ENCODE data around the gene FAM98B.
A peak's percentile ranks its signal among the peaks of the same experiment; 100 is the strongest.
"Not testable (repeated sequence)": the region's sequence is repeated elsewhere in the genome, so short reads cannot be mapped to it uniquely, and the experiment has no call there.

The FAM98B gene

GRCh38 chr15:38453971-38454695 lies at the start of gene FAM98B:
FAM98B (plus strand) TSS chr15:38454127; CDS start chr15:38454162, 35 bp downstream.
- DNase-seq (ENCODE audit: low read depth) = peak; percentile 86

GRCh38 chr15:38406436-38406835 lies 47.5 kb upstream of the FAM98B start:
- DNase-seq (ENCODE audit: low read depth) = peak; percentile 32

- no peak for DNase-seq (ENCODE audit: low read depth)
Observed at GRCh38 chr15:38408576-38408975, 45.4 kb upstream of the FAM98B start.

GRCh38 chr15:38411902-38412301 lies 42.0 kb upstream of the FAM98B start:
- DNase-seq (ENCODE audit: low read depth) = no peak

GRCh38 chr15:38412466-38412865 lies 41.5 kb upstream of the FAM98B start:
- DNase-seq (ENCODE audit: low read depth) = no peak

GRCh38 chr15:38414357-38414756 lies 39.6 kb upstream of the FAM98B start:
- peak; percentile 75 for DNase-seq (ENCODE audit: low read depth)

- DNase-seq (ENCODE audit: low read depth) = no peak
Observed at GRCh38 chr15:38421069-38421690, 32.7 kb upstream of the FAM98B start.

- no peak for DNase-seq (ENCODE audit: low read depth)
Observed at GRCh38 chr15:38424101-38424552, 29.8 kb upstream of the FAM98B start.

- DNase-seq (ENCODE audit: low read depth) = no peak
Observed at GRCh38 chr15:38425269-38425668, 28.7 kb upstream of the FAM98B start.

GRCh38 chr15:38427380-38427779 lies 26.5 kb upstream of the FAM98B start:
- no peak for DNase-seq (ENCODE audit: low read depth)

GRCh38 chr15:38430106-38430760 lies 23.7 kb upstream of the FAM98B start:
- no peak for DNase-seq (ENCODE audit: low read depth)

GRCh38 chr15:38436993-38437392 lies 16.9 kb upstream of the FAM98B start:
- no peak for DNase-seq (ENCODE audit: low read depth)

GRCh38 chr15:38437603-38438002 lies 16.3 kb upstream of the FAM98B start:
- not testable (repeated sequence) for DNase-seq (ENCODE audit: low read depth)

GRCh38 chr15:38438031-38438986 lies 15.6 kb upstream of the FAM98B start:
- no peak for DNase-seq (ENCODE audit: low read depth)

- DNase-seq (ENCODE audit: low read depth) = peak; percentile 53
Observed at GRCh38 chr15:38440353-38441129, 13.4 kb upstream of the FAM98B start.

GRCh38 chr15:38441130-38441519 lies 12.8 kb upstream of the FAM98B start:
- DNase-seq (ENCODE audit: low read depth) = no peak

GRCh38 chr15:38454696-38455090 lies 766 bp downstream of the FAM98B start:
- peak; percentile 6 for DNase-seq (ENCODE audit: low read depth)

GRCh38 chr15:38455092-38455491 lies 1.2 kb downstream of the FAM98B start:
- peak; percentile 36 for DNase-seq (ENCODE audit: low read depth)

- no peak for DNase-seq (ENCODE audit: low read depth)
Observed at GRCh38 chr15:38458646-38459045, 4.7 kb downstream of the FAM98B start.

GRCh38 chr15:38459480-38459879 lies 5.6 kb downstream of the FAM98B start:
- no peak for DNase-seq (ENCODE audit: low read depth)

- DNase-seq (ENCODE audit: low read depth) = no peak
Observed at GRCh38 chr15:38460543-38460942, 6.6 kb downstream of the FAM98B start.
